ENCODE results near the gene ACAP3. TPM values are rescaled to one million over a fixed set of nuclear protein-coding genes. Genes with fewer than 3 reads are reported as not detected.

ACAP3 gene
- total RNA-seq, 4 donors from 2014 or later: 18.4 to 31.9 (median 25.8) TPM

- in situ Hi-C loops (cut with MboI; ENCODE audit: low sequenced_read_pairs in 4 of 4) (loop anchor here in 2 of 4 donors (25.0 kb wide), 2 partner anchors 128 to 153 kb away; partner anchors contain the start of gene C1orf159 (in 1 of the 2)), intact Hi-C loops (cut with DNase I; ENCODE audit: low total_unique reads) (no loop called here)
- Histone ChIP-seq H3K27ac (no peak overlapping the region), H3K4me3 (no peak overlapping the region), H3K27me3 (no peaks in the 10 kb centered on the region), H3K4me1 (peaks cover 0 to 5% of the 10 kb centered on the region in 2 donors), H3K36me3 (peaks cover 0 to 52% of the 10 kb centered on the region in 2 donors), H3K9me3 (no peaks in the 10 kb centered on the region)
- ATAC-seq (no peak), DNase-seq (no peak)
- TF ChIP-seq CTCF (IDR thresholded peaks at IDR 0.05 in 4 of 5, conservative IDR thresholded peaks at IDR 0.05 in 1 of 5) (no peak), POLR2A (IDR thresholded peaks at IDR 0.05) (no peak)
These were observed 42.9 kb downstream of the ACAP3 start for GRCh38 chr1:1264868-1265272.

- in situ Hi-C loops (cut with MboI; ENCODE audit: low sequenced_read_pairs in 4 of 4): loop anchor here in 2 of 4 donors (25.0 kb wide), 2 partner anchors 127 to 152 kb away; partner anchors contain the start of gene C1orf159 (in 1 of the 2)
- ATAC-seq: no peak
These were observed 43.7 kb downstream of the ACAP3 start for GRCh38 chr1:1264026-1264425.

DNA sequence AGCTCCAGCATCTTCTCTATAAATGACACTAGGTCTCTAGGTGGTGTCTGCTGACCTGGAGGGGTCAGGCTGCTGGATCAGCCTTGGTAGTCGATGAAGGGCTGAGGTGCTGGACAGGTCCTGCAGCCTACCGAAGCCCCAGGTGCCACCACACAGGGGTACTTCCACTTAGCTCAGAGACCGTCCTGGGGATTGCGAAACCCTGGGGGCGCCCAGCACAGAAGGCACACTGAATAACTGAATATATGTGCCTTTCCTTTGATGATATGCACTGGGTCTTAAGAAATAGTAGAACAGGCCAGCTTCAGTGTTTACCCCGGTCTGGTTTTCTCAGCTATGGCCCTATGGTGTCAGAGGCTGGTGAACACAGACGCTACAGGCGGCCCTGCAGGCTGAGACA lies 45.0 kb downstream of the ACAP3 start:
- H3K9me3 ChIP-seq: no peaks in the 10 kb centered on the region
- intact Hi-C loops (cut with DNase I; ENCODE audit: low total_unique reads) (no loop called here), in situ Hi-C loops (cut with MboI; ENCODE audit: low sequenced_read_pairs in 4 of 4) (loop anchor here in 2 of 4 donors (25.0 kb wide), 2 partner anchors 125 to 150 kb away; partner anchors contain the start of gene C1orf159 (in 1 of the 2))
- H3K4me1 ChIP-seq: no peaks in the 10 kb centered on the region
- no peaks in the 10 kb centered on the region for H3K27me3 ChIP-seq
- DNase-seq (no peak), ATAC-seq (no peak)
- TF ChIP-seq CTCF (IDR thresholded peaks at IDR 0.05 in 4 of 5, conservative IDR thresholded peaks at IDR 0.05 in 1 of 5) (no peak), POLR2A (IDR thresholded peaks at IDR 0.05) (no peak)
- H3K27ac ChIP-seq: no peak overlapping the region
- H3K36me3 ChIP-seq: peaks cover 0 to 57% of the 10 kb centered on the region in 2 donors
- H3K4me3 ChIP-seq: no peak overlapping the region

More at GRCh38 chr1:1264026-1264425, 43.7 kb downstream of the ACAP3 start:
- peaks cover 0 to 60% of the 10 kb centered on the region in 2 donors for H3K36me3 ChIP-seq
- H3K27ac ChIP-seq: no peak overlapping the region
- no peaks in the 10 kb centered on the region for H3K27me3 ChIP-seq
- no peak for TF ChIP-seq POLR2A (IDR thresholded peaks at IDR 0.05)
- no peak for TF ChIP-seq CTCF (IDR thresholded peaks at IDR 0.05 in 4 of 5, conservative IDR thresholded peaks at IDR 0.05 in 1 of 5)
- H3K9me3 ChIP-seq: no peaks in the 10 kb centered on the region
- DNase-seq: no peak
- intact Hi-C loops (cut with DNase I; ENCODE audit: low total_unique reads): no loop called here
- H3K4me3 ChIP-seq: no peak overlapping the region
- H3K4me1 ChIP-seq: no peaks in the 10 kb centered on the region

- Histone ChIP-seq H3K4me3 (no peak overlapping the region), H3K27me3 (no peaks in the 10 kb centered on the region), H3K9me3 (no peaks in the 10 kb centered on the region), H3K4me1 (no peaks in the 10 kb centered on the region), H3K27ac (no peak overlapping the region), H3K36me3 (peaks cover 0 to 53% of the 10 kb centered on the region in 2 donors)
- TF ChIP-seq POLR2A (IDR thresholded peaks at IDR 0.05) (no peak), CTCF (IDR thresholded peaks at IDR 0.05 in 4 of 5, conservative IDR thresholded peaks at IDR 0.05 in 1 of 5) (no peak)
- intact Hi-C loops (cut with DNase I; ENCODE audit: low total_unique reads) (no loop called here), in situ Hi-C loops (cut with MboI; ENCODE audit: low sequenced_read_pairs in 4 of 4) (loop anchor here in 2 of 4 donors (25.0 kb wide), 2 partner anchors 125 to 150 kb away; partner anchors contain the start of gene C1orf159 (in 1 of the 2))
- ATAC-seq (no peak), DNase-seq (no peak)
These were observed 45.7 kb downstream of the ACAP3 start for GRCh38 chr1:1262071-1262470.

Data from gastrocnemius medialis (tissue), 4 donors.